Breast epithelium (tissue), 3 donors: ENCODE data around the gene PRSS48.

Experiments
- POLR2A ChIP-seq: fragments of 450-650 bp; IDR thresholded peaks from one replicate; pipeline ENCODE4 v1.6.1; 2016; ENCODE audit warnings: antibody characterized with exemption, mild to moderate bottlenecking, moderate library complexity
- TF ChIP-seq, protein P1 (sequence below), 3 donors: fragments of 450-650 bp; IDR thresholded peaks; one replicate each; pipeline ENCODE4 v1.5.1; 2016 to 2017; ENCODE audit warnings: antibody characterized with exemption in 3 of 3, mild to moderate bottlenecking in 3 of 3, moderate library complexity in 3 of 3

DNA sequence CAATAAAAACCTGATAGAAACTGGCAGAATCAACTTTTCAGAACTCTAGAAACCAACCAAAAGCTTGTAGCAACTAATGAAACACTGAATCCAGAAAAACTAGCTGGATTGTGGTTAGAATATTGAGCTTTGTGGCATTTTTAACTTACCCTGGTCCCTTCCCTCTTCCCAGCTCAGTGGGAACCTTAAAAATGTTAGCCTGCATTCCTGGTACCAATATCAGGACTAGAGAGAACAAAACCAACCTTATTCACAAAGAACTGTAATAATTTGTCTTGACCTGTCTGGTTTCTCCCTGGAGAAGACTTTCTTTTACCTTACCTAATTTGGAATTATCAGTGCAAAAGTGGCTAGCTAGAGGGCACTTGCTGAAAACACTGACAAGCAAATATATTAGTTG lies 27.3 kb downstream of the PRSS48 start:
- TF ChIP-seq, protein P1, sequence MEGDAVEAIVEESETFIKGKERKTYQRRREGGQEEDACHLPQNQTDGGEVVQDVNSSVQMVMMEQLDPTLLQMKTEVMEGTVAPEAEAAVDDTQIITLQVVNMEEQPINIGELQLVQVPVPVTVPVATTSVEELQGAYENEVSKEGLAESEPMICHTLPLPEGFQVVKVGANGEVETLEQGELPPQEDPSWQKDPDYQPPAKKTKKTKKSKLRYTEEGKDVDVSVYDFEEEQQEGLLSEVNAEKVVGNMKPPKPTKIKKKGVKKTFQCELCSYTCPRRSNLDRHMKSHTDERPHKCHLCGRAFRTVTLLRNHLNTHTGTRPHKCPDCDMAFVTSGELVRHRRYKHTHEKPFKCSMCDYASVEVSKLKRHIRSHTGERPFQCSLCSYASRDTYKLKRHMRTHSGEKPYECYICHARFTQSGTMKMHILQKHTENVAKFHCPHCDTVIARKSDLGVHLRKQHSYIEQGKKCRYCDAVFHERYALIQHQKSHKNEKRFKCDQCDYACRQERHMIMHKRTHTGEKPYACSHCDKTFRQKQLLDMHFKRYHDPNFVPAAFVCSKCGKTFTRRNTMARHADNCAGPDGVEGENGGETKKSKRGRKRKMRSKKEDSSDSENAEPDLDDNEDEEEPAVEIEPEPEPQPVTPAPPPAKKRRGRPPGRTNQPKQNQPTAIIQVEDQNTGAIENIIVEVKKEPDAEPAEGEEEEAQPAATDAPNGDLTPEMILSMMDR (IDR thresholded peaks at IDR 0.05), result no peak
- TF ChIP-seq POLR2A, result no peak
